Esophagus squamous epithelium (tissue), 5 donors: Measurements from ENCODE around the gene GABBR2. TPM values are rescaled to one million over a fixed set of nuclear protein-coding genes. Genes with fewer than 3 reads are reported as not detected.

Experiments
- DNase-seq: peaks from one replicate; lab custom pipeline; 2025; lab: John Stamatoyannopoulos, UW
- H3K27ac ChIP-seq, 4 donors: fragments of 200-600 bp; sonication (generic); one replicate each; pipeline ENCODE4 v1.5.1; 2016 to 2019; ENCODE audit warnings: mild to moderate bottlenecking in 1 of 4
- H3K27me3 ChIP-seq, 4 donors: fragments of 200-600 bp; sonication (generic); 1 replicate in 3 of 4; 2 replicates in 1 of 4; pipeline versions ENCODE4 v1.5.1 to v1.6.0; 2017 to 2021; ENCODE audit warnings: antibody characterized with exemption in 1 of 4
- H3K36me3 ChIP-seq, 3 donors: fragments of 200-600 bp; sonication (generic); one replicate each; pipeline ENCODE4 v1.5.1; 2016 to 2019
- H3K4me1 ChIP-seq, 3 donors: fragments of 200-600 bp; sonication (generic); one replicate each; pipeline ENCODE4 v1.5.1; 2017 to 2019
- H3K4me3 ChIP-seq, 4 donors: fragments of 200-600 bp; sonication (generic); 1 replicate in 3 of 4; 2 replicates in 1 of 4; pipeline ENCODE4 v1.5.1; 2016 to 2019; ENCODE audit warnings: mild to moderate bottlenecking in 2 of 4, moderate library complexity in 1 of 4
- H3K9me3 ChIP-seq, 3 donors: fragments of 200-600 bp; sonication (generic); one replicate each; pipeline ENCODE4 v1.5.1; 2016 to 2019
- CTCF ChIP-seq, 6 experiments: fragments of 450-650 bp in 4 of 6; fragments of 200-600 bp in 2 of 6; sonication (generic) in 2 of 6; IDR thresholded peaks; one replicate each; pipeline ENCODE4 v1.5.1; 2016 to 2019; ENCODE audit warnings: antibody characterized with exemption in 6 of 6, mild to moderate bottlenecking in 4 of 6, moderate library complexity in 4 of 6
- POLR2A ChIP-seq, 4 donors: fragments of 450-650 bp; IDR thresholded peaks; one replicate each; pipeline ENCODE4 v1.6.1; 2017; ENCODE audit warnings: antibody characterized with exemption in 4 of 4, mild to moderate bottlenecking in 4 of 4, moderate library complexity in 3 of 4
- WGBS, 2 donors: methylation state at CpG; one replicate each; pipeline ENCODE4 v1.1.5; 2018; 5-methylcytosine and 5-hydroxymethylcytosine counted together
- intact Hi-C: fragments of 100-400 bp; cut with DNase I; formaldehyde crosslinking; loops from one replicate; pipeline ENCODE4 v1.15.0; 2022
- total RNA-seq, 4 donors: library from RNA; depleted of rRNA; stranded (reverse); fragments of >200 nt; gene quantifications; one replicate each; pipeline ENCODE4 v1.1.0, GENCODE V29; 2016
- donor health status: DM: yes; HTN: yes; CAD: no.

The GABBR2 gene
- total RNA-seq, 4 donors from 2014 or later, result not detected

- intact Hi-C loops, result no loop called here
- 53 to 64% methylated on average over 4 of the region's 5 CpGs for WGBS, 2 donors
- TF ChIP-seq CTCF (IDR thresholded peaks at IDR 0.05) (no peak), POLR2A (IDR thresholded peaks at IDR 0.05) (no peak)
Observed at GRCh38 chr9:98291820-98292219, 416.9 kb downstream of the GABBR2 start.

GRCh38 chr9:98290411-98290810 lies 418.3 kb downstream of the GABBR2 start:
- no peak for DNase-seq
- Histone ChIP-seq H3K36me3 (no peaks in the 10 kb centered on the region), H3K4me3 (no peak overlapping the region), H3K27ac (no peak overlapping the region), H3K9me3 (no peaks in the 10 kb centered on the region), H3K27me3 (peaks cover 0 to 3% (median 0%) of the 10 kb centered on the region in 4 donors), H3K4me1 (no peaks in the 10 kb centered on the region)
- TF ChIP-seq POLR2A (IDR thresholded peaks at IDR 0.05) (no peak), CTCF (IDR thresholded peaks at IDR 0.05) (no peak)
- WGBS, 2 donors, result 91% methylated on average over 7 of the region's 18 CpGs; no CpG with 5 or more reads in 1 of the 2 donors
- intact Hi-C loops, result no loop called here

More at GRCh38 chr9:98291820-98292219, 416.9 kb downstream of the GABBR2 start:
- H3K9me3 ChIP-seq, result no peaks in the 10 kb centered on the region
- no peaks in the 10 kb centered on the region for H3K4me1 ChIP-seq
- no peaks in the 10 kb centered on the region for H3K27me3 ChIP-seq
- no peak overlapping the region for H3K4me3 ChIP-seq
- no peaks in the 10 kb centered on the region for H3K36me3 ChIP-seq
- H3K27ac ChIP-seq, result no peak overlapping the region
- no peak for DNase-seq

GRCh38 chr9:98289614-98290201 lies 419.0 kb downstream of the GABBR2 start:
- Histone ChIP-seq H3K36me3 (no peaks in the 10 kb centered on the region), H3K4me1 (no peaks in the 10 kb centered on the region), H3K4me3 (no peak overlapping the region), H3K9me3 (no peaks in the 10 kb centered on the region), H3K27me3 (peaks cover 0 to 9% (median 0%) of the 10 kb centered on the region in 4 donors), H3K27ac (no peak overlapping the region)
- TF ChIP-seq POLR2A (IDR thresholded peaks at IDR 0.05), result no peak
- TF ChIP-seq CTCF (IDR thresholded peaks at IDR 0.05), result no peak
- intact Hi-C loops, result no loop called here
- WGBS, 2 donors, result 75 to 78% methylated on average over 7 of the region's 12 CpGs
- no peak for DNase-seq

GRCh38 chr9:98288881-98289280 lies 419.9 kb downstream of the GABBR2 start:
- no peaks in the 10 kb centered on the region for H3K9me3 ChIP-seq
- 66% methylated on average over 4 of the region's 5 CpGs; no CpG with 5 or more reads in 1 of the 2 donors for WGBS, 2 donors
- intact Hi-C loops, result no loop called here
- H3K4me3 ChIP-seq, result no peak overlapping the region
- no peak for DNase-seq
- H3K27ac ChIP-seq, result no peak overlapping the region
- no peak for TF ChIP-seq POLR2A (IDR thresholded peaks at IDR 0.05)
- H3K36me3 ChIP-seq, result no peaks in the 10 kb centered on the region
- H3K27me3 ChIP-seq, result peaks cover 0 to 12% (median 0%) of the 10 kb centered on the region in 4 donors
- no peaks in the 10 kb centered on the region for H3K4me1 ChIP-seq

- H3K27me3 ChIP-seq, result peaks cover 0 to 16% (median 0%) of the 10 kb centered on the region in 4 donors
- no peak overlapping the region for H3K4me3 ChIP-seq
- no peaks in the 10 kb centered on the region for H3K9me3 ChIP-seq
- 83 to 93% methylated on average over 1 to 4 of the region's 4 CpGs for WGBS, 2 donors
- DNase-seq, result no peak
- intact Hi-C loops, result no loop called here
- no peak overlapping the region for H3K27ac ChIP-seq
- TF ChIP-seq POLR2A (IDR thresholded peaks at IDR 0.05) (no peak), CTCF (IDR thresholded peaks at IDR 0.05) (no peak)
- no peaks in the 10 kb centered on the region for H3K4me1 ChIP-seq
- H3K36me3 ChIP-seq, result no peaks in the 10 kb centered on the region
Observed at GRCh38 chr9:98287384-98287783, 421.4 kb downstream of the GABBR2 start.
